GM06990 (cell line): Measurements from ENCODE around the gene ATG2B.
"Not testable (repeated sequence)": the region's sequence is repeated elsewhere in the genome, so short reads cannot be mapped to it uniquely, and the experiment has no call there.

ENCODE experiments used
- DNase-seq: peaks from one replicate; pipeline ENCODE4 v3.0.0-alpha.2; 2011; ENCODE audit not compliant: insufficient read length; ENCODE audit errors: extremely low read depth
- H3K27me3 ChIP-seq: replicated peaks from 2 replicates; pipeline ENCODE4 v1.6.0; 2011; ENCODE audit warnings: low read length; ENCODE audit not compliant: control insufficient read depth, insufficient read depth
- H3K36me3 ChIP-seq: 2 replicates; pipeline ENCODE4 v1.5.1; 2011; ENCODE audit warnings: low read length; ENCODE audit not compliant: control insufficient read depth, insufficient read depth
- H3K4me3 ChIP-seq: replicated peaks from 2 replicates; pipeline ENCODE4 v1.5.1; 2011; ENCODE audit warnings: low read depth, mild to moderate bottlenecking, control low read depth, low read length
- CTCF ChIP-seq: IDR thresholded peaks from 2 replicates; pipeline ENCODE4 v1.5.1; 2011; ENCODE audit warnings: low read length, control low read depth, mild to moderate bottlenecking, inconsistent platforms; ENCODE audit not compliant: insufficient read depth, poor library complexity, severe bottlenecking

The ATG2B gene

GRCh38 chr14:96349286-96350075 lies 13.7 kb downstream of the ATG2B start:
- no peaks in the 10 kb centered on the region for H3K36me3 ChIP-seq
- no peak overlapping the region for H3K4me3 ChIP-seq
- TF ChIP-seq CTCF: no peak
- DNase-seq: no peak
- H3K27me3 ChIP-seq: no peaks in the 10 kb centered on the region

DNA sequence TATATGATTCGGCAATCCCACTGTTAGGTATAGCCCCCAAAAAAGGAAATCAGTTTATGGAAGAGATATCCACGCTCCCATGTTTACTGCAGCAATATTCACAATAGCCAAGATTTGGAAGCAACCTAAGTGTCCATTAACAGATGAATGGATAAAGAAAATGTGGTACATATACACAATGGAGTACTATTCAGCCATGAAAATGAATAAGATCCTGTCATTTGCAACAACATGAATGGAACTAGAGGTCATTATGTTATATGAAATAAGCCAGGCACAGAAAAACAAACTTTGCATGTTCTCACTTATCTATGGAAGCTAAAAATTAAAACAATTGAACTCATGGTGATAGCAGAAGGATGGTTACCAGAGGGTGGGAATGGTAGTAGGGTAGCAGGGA lies 15.2 kb downstream of the ATG2B start:
- H3K27me3 ChIP-seq, DNase-seq, H3K36me3 ChIP-seq, H3K4me3 ChIP-seq: not testable (repeated sequence)

- Histone ChIP-seq H3K4me3 (no peak overlapping the region), H3K36me3 (no peaks in the 10 kb centered on the region; the same call in 1 of the 2 replicates), H3K27me3 (no peaks in the 10 kb centered on the region)
- no peak for DNase-seq
- TF ChIP-seq CTCF: no peak
Observed at GRCh38 chr14:96345669-96346068, 17.5 kb downstream of the ATG2B start.

DNA sequence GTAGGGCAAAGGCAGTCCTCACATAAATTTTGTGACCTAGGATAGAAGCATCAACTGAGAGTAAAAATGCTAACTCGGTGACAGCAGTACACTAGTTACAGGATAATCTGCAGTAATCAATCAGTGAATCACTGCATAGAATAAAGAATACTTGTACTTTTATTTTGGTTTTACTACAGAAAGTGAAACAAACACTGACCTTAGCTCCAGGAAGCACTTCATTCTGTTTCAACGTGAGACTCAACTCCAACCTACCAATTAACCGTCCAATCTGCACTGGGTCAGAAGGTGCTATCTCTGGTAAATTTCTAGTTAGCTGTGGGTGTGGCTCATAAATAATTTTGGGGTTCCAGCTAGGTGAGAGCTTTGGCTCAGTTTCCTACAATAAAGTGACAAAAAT lies 21.8 kb downstream of the ATG2B start:
- DNase-seq: no peak
- Histone ChIP-seq H3K27me3 (no peaks in the 10 kb centered on the region), H3K36me3 (no peaks in the 10 kb centered on the region; the same call in 1 of the 2 replicates), H3K4me3 (no peak overlapping the region)
- no peak for TF ChIP-seq CTCF

DNA sequence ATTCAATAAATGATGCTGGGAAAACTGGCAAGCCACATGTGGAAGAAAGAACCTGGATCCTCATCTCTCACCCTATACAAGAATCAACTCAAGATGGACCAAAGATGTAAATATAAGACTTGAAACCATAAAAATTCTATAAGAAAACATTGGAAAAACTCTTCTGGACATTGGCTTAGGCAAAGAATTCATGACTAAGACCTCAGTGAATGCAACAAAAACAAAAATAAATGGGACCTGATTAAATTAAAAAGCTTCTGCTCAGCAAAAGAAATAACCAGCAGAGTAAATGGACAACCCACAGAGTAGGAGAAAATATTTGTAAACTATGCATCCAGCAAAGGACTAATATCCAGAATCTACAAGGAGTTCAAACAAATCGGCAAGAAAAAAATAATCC lies 24.6 kb downstream of the ATG2B start:
- H3K36me3 ChIP-seq: no peaks in the 10 kb centered on the region; the same call in 1 of the 2 replicates
- TF ChIP-seq CTCF: no peak
- DNase-seq: no peak

DNA sequence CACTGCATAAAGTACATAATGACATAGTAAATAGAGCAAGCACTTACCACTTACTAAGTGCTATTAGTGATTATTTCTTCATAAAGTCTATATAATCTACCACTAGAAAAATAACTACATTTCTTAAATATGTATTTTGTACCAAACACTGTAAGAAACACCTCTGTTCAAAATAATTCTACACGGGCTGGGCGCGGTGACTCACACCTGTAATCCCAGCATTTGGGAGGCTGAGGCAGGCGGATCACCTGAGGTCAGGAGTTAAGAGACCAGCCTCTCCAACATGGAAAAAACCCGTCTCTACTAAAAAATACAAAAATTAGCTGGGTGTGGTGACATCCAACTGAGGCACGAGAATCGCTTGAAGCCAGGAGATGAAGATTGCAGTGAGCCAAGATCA lies 38.9 kb downstream of the ATG2B start:
- TF ChIP-seq CTCF: no peak
- Histone ChIP-seq H3K36me3 (no peaks in the 10 kb centered on the region), H3K4me3 (no peak overlapping the region), H3K27me3 (no peaks in the 10 kb centered on the region)
- no peak for DNase-seq

More for the DNA sequence above, 24.6 kb downstream of the ATG2B start:
- no peak overlapping the region for H3K4me3 ChIP-seq
- no peaks in the 10 kb centered on the region for H3K27me3 ChIP-seq
